Measurements from ENCODE around the gene ZNRF3.

ZNRF3 gene

GRCh38 chr22:29040385-29041275, 157.3 kb downstream of the ZNRF3 start:
- DNase-seq = peak in 4 of 5 experiments; percentile 30 to 66 (median 42)

- DNase-seq = no peak
Measured at GRCh38 chr22:29041408-29041807, 158.0 kb downstream of the ZNRF3 start.

DNA sequence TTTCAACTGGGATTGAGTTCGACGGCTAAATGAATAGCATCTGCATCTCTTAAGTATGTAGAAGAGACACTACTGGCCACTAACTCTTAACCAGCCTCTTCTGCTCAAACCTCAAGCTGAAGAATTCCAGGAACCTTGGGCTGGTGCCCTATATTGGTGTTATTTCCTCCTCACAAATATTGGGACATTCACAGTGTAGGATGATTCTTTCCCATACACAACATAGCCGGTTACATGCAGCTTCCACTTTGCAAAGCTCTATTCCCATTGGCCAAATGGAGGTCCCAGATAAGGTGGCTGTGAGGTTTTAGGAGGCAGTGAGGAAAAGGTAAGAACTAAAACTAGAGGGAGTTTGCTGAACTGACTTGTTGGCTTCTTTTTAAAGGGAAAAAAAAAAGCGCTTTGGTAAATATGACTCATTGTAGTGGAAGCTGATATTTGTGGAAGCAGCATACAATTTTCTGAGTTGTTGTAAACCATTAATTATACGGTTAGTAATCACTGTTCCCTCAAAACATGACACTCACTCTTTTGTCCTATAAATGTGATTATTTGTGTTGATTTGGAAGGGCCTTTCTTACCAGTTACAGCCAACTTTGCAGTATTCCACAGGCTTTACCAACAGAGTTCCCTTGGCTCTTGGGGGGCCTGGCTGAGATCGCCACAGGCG, 160.7 kb downstream of the ZNRF3 start:
- DNase-seq = no peak

DNA sequence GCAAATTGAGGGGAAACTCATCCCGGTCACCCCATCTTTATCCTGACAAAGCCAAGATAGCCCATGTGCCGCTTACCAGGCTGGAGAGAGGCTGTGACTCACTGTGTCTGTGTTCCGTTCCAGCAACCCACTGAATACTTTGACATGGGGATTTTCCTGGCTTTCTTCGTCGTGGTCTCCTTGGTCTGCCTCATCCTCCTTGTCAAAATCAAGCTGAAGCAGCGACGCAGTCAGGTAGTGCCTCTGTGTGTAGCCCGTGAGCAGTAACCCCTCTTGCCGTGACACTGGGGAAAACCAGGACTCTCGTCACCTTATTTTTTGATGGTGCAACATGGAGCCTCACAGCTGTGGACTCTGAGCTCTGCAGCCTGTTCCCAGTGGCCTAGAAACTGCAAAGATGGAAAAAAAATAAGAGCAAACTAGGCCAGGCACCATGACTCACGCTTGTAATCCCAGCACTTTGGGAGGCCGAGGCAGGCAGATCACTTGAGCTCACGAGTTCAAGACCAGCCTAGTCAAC, 161.3 kb downstream of the ZNRF3 start:
- DNase-seq = no peak

GRCh38 chr22:29048822-29049654, 165.7 kb downstream of the ZNRF3 start:
- DNase-seq = no peak

DNA sequence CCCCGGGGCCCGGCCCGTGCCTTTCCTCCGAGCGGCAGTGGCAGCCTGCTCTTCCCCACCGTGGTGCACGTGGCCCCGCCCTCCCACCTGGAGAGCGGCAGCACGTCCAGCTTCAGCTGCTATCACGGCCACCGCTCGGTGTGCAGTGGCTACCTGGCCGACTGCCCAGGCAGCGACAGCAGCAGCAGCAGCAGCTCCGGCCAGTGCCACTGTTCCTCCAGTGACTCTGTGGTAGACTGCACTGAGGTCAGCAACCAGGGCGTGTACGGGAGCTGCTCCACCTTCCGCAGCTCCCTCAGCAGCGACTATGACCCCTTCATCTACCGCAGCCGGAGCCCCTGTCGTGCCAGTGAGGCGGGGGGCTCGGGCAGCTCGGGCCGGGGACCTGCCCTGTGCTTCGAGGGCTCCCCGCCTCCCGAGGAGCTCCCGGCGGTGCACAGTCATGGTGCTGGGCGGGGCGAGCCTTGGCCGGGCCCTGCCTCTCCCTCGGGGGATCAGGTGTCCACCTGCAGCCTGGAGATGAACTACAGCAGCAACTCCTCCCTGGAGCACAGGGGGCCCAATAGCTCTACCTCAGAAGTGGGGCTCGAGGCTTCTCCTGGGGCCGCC, 166.4 kb downstream of the ZNRF3 start:
- DNase-seq = no peak

- DNase-seq = no peak
Measured at GRCh38 chr22:29050457-29050856, 167.1 kb downstream of the ZNRF3 start.

DNA sequence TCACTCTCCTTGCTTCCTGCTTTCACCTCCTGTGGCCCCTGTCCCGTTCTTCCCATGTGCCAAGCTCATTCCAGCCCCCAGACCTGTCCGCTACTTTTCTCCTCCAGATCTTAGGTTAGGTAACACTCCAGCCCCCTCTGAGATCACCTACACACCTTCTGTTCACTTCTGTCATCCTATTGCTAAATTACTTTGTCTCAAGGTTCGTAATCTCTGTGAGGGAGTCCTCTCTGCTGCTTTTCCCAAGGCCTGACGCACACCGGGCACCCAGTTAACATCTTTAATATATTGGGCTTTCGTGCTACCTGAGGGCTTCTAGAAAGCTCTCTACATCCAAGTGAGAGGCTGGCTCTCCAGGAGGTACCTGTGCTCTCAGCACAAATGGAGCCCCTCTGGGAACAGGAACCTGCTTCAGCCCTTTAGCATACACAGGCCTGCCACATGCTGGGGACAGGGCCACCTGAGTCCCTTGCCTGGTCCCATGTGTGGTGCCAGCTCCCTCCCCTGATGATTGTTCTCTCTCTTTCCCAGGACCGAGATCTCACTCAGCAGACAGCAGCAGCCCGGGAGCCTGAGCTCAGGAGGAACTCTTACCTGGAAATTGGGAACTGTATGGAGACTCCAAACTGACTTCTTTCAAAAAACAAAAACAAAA, 169.8 kb downstream of the ZNRF3 start:
- DNase-seq = no peak

DNA sequence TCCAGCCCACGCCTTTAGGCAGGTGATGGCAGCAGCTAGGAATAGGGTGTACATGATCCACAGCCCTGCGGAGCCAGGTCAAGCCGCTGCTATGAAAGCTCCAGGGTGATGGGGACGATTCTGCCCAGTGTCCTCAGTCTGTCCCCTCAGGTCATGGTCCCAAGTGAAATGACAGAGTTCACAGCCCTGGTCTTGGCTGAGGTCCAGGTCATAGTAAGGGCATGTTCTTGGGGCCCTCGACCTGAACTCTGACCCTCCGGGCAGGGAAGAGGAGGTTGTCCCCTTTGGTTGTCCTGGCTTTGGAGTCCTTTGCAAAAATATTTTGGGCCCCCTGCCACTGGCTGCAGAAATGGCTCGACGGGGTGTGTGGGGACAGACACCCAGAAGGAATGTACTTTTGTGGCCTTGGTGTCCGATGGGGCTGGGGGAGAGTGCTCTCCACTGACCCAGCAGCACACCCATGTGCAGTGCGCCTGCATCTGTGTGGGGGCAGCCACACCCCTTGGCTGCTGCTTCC, 170.9 kb downstream of the ZNRF3 start:
- no peak for DNase-seq

GRCh38 chr22:29055192-29055830, 171.9 kb downstream of the ZNRF3 start:
- DNase-seq = no peak

DNA sequence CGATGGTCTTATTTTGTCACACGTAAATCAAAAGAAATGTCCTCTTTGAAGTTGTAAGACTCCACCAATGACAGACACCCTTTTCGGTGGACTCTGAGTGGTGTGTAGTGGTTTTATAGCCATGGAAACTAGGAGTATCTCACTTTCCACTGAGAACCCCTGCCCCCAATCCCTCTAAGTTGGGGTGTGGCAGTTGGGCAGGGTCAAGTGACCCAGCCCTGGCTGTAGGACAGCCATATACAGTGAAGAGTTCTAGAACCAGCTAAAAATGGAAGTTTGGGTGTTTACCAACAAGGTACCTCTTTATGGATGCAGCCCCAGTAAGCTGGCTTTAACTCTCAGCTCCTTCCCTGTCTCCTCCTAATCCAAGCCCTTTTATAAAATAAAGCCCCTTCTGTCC, 173.1 kb downstream of the ZNRF3 start:
- no peak for DNase-seq

DNA sequence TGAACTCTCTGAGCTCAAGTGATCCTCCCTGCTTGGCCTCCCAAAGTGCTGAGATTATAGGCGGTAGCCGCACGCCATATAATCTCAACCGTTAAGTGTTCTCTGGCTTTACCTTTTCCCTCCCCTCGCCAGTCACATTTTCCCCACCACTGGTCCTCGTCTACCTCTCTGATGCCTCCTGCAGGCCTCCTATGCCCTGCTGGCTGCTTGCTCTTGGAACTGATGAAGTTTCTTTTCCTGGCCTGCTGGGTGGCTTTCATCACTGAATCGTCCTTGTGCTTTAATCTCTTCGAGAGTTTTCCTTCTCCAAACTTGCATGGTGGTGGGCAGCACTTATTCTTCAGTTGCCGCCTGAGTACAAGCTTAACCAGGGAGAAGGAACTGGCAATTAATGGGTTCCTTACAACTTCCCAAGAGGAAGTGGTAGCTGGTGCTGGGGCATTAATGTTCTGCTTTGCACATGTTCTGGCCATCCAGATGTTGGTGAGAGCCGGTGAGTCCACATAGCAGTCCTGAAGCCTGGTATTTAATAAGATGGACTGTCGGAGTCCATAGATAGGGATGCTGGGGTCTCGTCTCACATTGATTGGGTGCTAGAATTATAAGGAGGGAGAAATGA, 177.0 kb downstream of the ZNRF3 start:
- no peak for DNase-seq

DNA sequence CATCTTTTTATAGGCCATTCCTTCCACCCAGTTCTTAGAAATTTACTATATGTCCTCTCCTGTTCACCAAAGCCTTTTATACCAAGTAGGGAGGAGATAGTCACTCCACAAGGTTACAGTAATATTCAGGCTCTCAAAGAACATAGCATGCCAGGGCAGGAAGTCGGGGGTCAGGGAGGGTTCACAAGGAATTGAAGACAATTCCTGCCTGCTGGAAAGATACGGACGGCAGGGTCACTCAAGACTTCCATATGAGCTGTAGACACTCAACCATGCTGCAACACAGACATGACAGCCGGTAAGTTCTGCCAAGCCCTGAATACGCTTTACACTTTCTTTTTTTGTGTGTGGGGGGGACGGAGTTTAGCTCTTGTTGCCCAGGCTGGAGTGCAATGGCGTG, 177.6 kb downstream of the ZNRF3 start:
- no peak for DNase-seq

DNA sequence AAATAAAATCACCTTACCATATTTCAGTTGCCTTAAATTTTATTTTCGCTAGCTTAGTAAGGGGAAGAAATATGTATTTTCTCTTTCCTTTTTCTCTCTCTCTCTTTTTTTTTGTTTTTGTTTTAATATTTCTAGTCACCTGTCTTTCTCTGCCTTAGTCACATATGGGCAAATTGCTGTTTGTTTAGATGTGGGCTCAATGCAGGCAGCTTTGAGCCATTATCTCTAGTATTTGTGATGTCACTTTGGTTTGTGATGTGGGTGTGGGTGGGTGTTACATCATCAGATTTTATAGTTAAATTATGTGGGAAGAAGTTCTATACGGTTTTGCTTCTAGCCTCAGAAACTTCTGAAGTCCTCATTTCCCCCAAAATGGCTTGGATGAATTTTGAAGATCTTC, 178.4 kb downstream of the ZNRF3 start, which contains the start of gene C22orf31:
Gene C22orf31 (minus strand): TSS at position 59 of the 400 bp plus-strand sequence. CDS start 39 bp downstream, at position 20.
- no peak for DNase-seq

GRCh38 chr22:29062286-29062821, 179.0 kb downstream of the ZNRF3 start:
- DNase-seq = no peak

DNA sequence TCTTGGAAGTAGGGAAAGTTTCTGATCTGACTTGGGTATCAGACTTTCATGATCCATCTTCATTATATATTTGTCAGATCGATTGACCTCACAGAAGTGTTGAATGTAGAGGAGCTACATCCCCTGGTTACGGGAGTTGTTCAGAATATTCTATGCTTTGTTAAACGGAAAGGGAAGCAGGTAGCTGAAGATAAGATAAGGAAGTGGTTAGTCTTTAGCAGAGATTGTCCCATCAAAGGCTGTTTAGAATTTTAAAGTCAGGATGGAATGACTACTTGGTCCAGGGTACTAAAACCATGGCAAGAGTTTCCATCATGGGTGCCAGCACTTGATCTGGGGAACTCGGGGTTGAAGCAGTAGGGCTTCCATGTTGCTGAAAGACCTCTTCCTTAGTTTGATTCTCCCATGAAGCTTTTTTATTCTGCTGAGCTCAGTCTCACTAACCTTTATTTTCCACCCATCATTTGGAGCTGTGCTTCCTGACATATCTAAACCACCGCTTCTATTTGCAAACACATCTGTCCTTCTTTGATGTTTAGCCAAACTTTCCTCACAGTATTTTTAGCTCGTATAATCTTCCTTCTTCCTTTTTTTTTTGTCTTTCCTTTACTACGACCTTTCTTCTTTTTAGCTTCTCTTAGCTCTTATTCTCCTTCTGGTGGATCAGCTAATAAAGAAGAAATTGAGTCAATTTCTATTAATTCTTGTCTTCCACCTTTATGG, 182.3 kb downstream of the ZNRF3 start:
- peak in 1 of 5 experiments; percentile 39 for DNase-seq

GRCh38 chr22:29069463-29069862, 186.1 kb downstream of the ZNRF3 start:
- no peak for DNase-seq

DNA sequence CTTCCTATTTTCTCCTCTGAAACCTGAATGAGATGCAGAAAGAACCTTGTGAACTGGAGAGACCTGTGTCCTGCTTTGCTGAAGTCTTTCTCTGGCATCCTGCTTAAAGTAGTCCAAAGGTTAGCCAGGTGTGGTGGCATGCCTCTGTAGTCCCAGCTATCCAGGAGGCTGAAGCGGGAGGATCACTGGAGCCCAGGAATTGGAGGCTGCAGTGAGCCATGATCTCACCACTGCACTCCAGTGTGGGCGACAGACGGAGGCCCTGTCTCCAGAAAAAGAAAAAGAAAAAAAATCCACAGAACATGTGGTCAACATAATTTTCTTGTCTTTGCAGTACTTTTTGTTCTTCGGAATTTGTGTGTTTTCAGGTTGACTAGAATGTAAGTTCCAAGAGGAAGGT, 187.1 kb downstream of the ZNRF3 start:
- no peak for DNase-seq

- DNase-seq = peak in 2 of 5 experiments; percentile 13 to 41
Measured at GRCh38 chr22:29071261-29072045, 188.1 kb downstream of the ZNRF3 start.

Measured in T-helper 2 cell (primary cell).